Tibial nerve (tissue), 4 donors: ENCODE results near the gene NDRG3. TPM values are rescaled to one million over a fixed set of nuclear protein-coding genes. Genes with fewer than 3 reads are reported as not detected.
A peak's percentile ranks its signal among the peaks of the same experiment; 100 is the strongest.

ENCODE experiments used
- DNase-seq, 2 donors: peaks; one replicate each; pipeline ENCODE4 v3.0.0-alpha.2; 2019; ENCODE audit warnings: low spot score in 2 of 2
- H3K27ac ChIP-seq, 4 donors: fragments of 200-600 bp; sonication (generic) in 3 of 4; one replicate each; pipeline ENCODE4 v1.5.1; 2017 to 2019; ENCODE audit warnings: mild to moderate bottlenecking in 1 of 4
- H3K27me3 ChIP-seq, 2 donors: fragments of 200-600 bp; sonication (generic) in 1 of 2; one replicate each; pipeline versions ENCODE4 v1.5.1 to v1.6.0; 2017 to 2019
- H3K36me3 ChIP-seq, 3 donors: fragments of 200-600 bp; sonication (generic); one replicate each; pipeline ENCODE4 v1.5.1; 2018 to 2019
- H3K4me1 ChIP-seq, 4 donors: fragments of 200-600 bp; sonication (generic) in 3 of 4; one replicate each; pipeline ENCODE4 v1.5.1; 2017 to 2019
- H3K4me3 ChIP-seq, 4 donors: fragments of 200-600 bp; sonication (generic) in 3 of 4; one replicate each; pipeline ENCODE4 v1.5.1; 2017 to 2019; ENCODE audit warnings: mild to moderate bottlenecking in 1 of 4, moderate library complexity in 1 of 4
- H3K9me3 ChIP-seq, 4 donors: fragments of 200-600 bp; sonication (generic) in 3 of 4; one replicate each; pipeline ENCODE4 v1.5.1; 2017 to 2019
- CTCF ChIP-seq, 5 experiments: fragments of 200-600 bp in 3 of 5; fragments of 450-650 bp in 2 of 5; sonication (generic) in 3 of 5; IDR thresholded peaks; one replicate each; pipeline ENCODE4 v1.5.1; 2016 to 2019; ENCODE audit warnings: antibody characterized with exemption in 5 of 5, mild to moderate bottlenecking in 3 of 5, moderate library complexity in 2 of 5
- EP300 ChIP-seq, 2 donors: sonication (generic); formaldehyde crosslinking; IDR thresholded peaks; one replicate each; pipeline ENCODE4 v1.6.1; 2017; ENCODE audit warnings: antibody characterized with exemption in 2 of 2, mild to moderate bottlenecking in 1 of 2
- POLR2A ChIP-seq, 2 donors: fragments of 450-650 bp; IDR thresholded peaks; one replicate each; pipeline ENCODE4 v1.6.1; 2017; ENCODE audit warnings: antibody characterized with exemption in 2 of 2, mild to moderate bottlenecking in 2 of 2, moderate library complexity in 2 of 2
- WGBS, 2 donors: methylation state at CpG; one replicate each; pipeline ENCODE4 v1.1.5; 2018; 5-methylcytosine and 5-hydroxymethylcytosine counted together
- total RNA-seq, 4 donors: library from RNA; depleted of rRNA; stranded (reverse); fragments of >200 nt; gene quantifications; one replicate each; pipeline ENCODE4 v1.1.0, GENCODE V29; 2016

Gene NDRG3
- 10 to 100 TPM; 13.9 to 21.9 (median 19.2) TPM for total RNA-seq

- WGBS, 2 donors: 4 to 6% methylated on average over 10 to 14 of the region's 63 CpGs
- Histone ChIP-seq H3K4me3 (peak within 1 kb of the TSS; percentile 62 to 99 (median 86)), H3K4me1 (peaks cover 0 to 28% (median 5%) of the 10 kb centered on the region in 4 donors), H3K36me3 (peaks cover 0 to 6% (median 0%) of the 10 kb centered on the region in 3 donors), H3K27me3 (no peaks in the 10 kb centered on the region), H3K9me3 (no peaks in the 10 kb centered on the region), H3K27ac (peak within 1 kb of the TSS in 3 of 4 donors; percentile 78 to 84 (median 81))
- peak in 3 of 5 experiments; percentile 7 to 39 (median 15) for TF ChIP-seq CTCF (IDR thresholded peaks at IDR 0.05)
- TF ChIP-seq EP300 (IDR thresholded peaks at IDR 0.05): peak in 1 of 2 donors; percentile 65
- peak in 1 of 2 donors; percentile 18 for TF ChIP-seq POLR2A (IDR thresholded peaks at IDR 0.05)
- DNase-seq: peak; percentile 85 to 86
These were observed at the start of gene NDRG3 for GRCh38 chr20:36745927-36746659. NDRG3 (minus strand) TSS chr20:36746090; CDS start chr20:36721735, 24,355 bp downstream.

GRCh38 chr20:36794116-36794474 is 48.2 kb upstream of the NDRG3 start:
- H3K36me3 ChIP-seq: peaks cover 0 to 87% (median 28%) of the 10 kb centered on the region in 3 donors
- no peak for DNase-seq
- no peak overlapping the region for H3K4me3 ChIP-seq
- no peak overlapping the region for H3K27ac ChIP-seq
- WGBS, 2 donors: 91 to 94% methylated on average over 15 to 20 of the region's 20 CpGs
- TF ChIP-seq EP300 (IDR thresholded peaks at IDR 0.05) (no peak), CTCF (IDR thresholded peaks at IDR 0.05) (no peak), POLR2A (IDR thresholded peaks at IDR 0.05) (no peak)
- H3K9me3 ChIP-seq: no peaks in the 10 kb centered on the region
- no peaks in the 10 kb centered on the region for H3K27me3 ChIP-seq
- peaks cover 0 to 4% (median 0%) of the 10 kb centered on the region in 4 donors for H3K4me1 ChIP-seq

GRCh38 chr20:36793294-36794115 is 47.6 kb upstream of the NDRG3 start:
- Histone ChIP-seq H3K4me3 (no peak overlapping the region), H3K4me1 (peaks cover 0 to 4% (median 0%) of the 10 kb centered on the region in 4 donors), H3K27me3 (no peaks in the 10 kb centered on the region), H3K36me3 (peaks cover 0 to 86% (median 28%) of the 10 kb centered on the region in 3 donors), H3K27ac (no peak overlapping the region), H3K9me3 (no peaks in the 10 kb centered on the region)
- DNase-seq: no peak
- 94 to 96% methylated on average over 23 to 36 of the region's 36 CpGs for WGBS, 2 donors
- no peak for TF ChIP-seq EP300 (IDR thresholded peaks at IDR 0.05)
- no peak for TF ChIP-seq CTCF (IDR thresholded peaks at IDR 0.05)
- TF ChIP-seq POLR2A (IDR thresholded peaks at IDR 0.05): no peak

GRCh38 chr20:36792422-36792821 is 46.5 kb upstream of the NDRG3 start:
- DNase-seq: no peak
- H3K27ac ChIP-seq: no peak overlapping the region
- TF ChIP-seq EP300 (IDR thresholded peaks at IDR 0.05) (no peak), POLR2A (IDR thresholded peaks at IDR 0.05) (no peak), CTCF (IDR thresholded peaks at IDR 0.05) (no peak)
- no peaks in the 10 kb centered on the region for H3K9me3 ChIP-seq
- peaks cover 0 to 78% (median 28%) of the 10 kb centered on the region in 3 donors for H3K36me3 ChIP-seq
- WGBS, 2 donors: 40 to 63% methylated on average over 3 of the region's 3 CpGs
- peaks cover 0 to 4% (median 0%) of the 10 kb centered on the region in 4 donors for H3K4me1 ChIP-seq
- H3K4me3 ChIP-seq: no peak overlapping the region
- H3K27me3 ChIP-seq: no peaks in the 10 kb centered on the region
